ENCODE results near the gene PRKAG2.

The PRKAG2 gene

GRCh38 chr7:151732834-151733592, 143.9 kb downstream of the PRKAG2 start:
- Histone ChIP-seq H3K9ac (no peak overlapping the region), H3K4me3 (no peak overlapping the region), H3K27ac (no peak overlapping the region), H3K27me3 (peaks cover 0 to 12% (median 0%) of the 10 kb centered on the region in 11 experiments; a peak in 5 of 22 replicates), H4K20me1 (peaks cover 4 to 42% (median 10%) of the 10 kb centered on the region in 11 experiments; a peak in 14 of 22 replicates), H3K4me1 (peaks cover 29 to 99% (median 74%) of the 10 kb centered on the region in 10 experiments), H3K4me2 (peak overlapping the region in 5 of 11 experiments; percentile 16 to 100 (median 96); a peak in 10 of 22 replicates), H3K9me3 (replicated peaks in 1 of 11) (peaks cover 0 to under 1% (median 0%) of the 10 kb centered on the region in 11 experiments; a peak in 3 of 22 replicates), H3K36me3 (no peaks in the 10 kb centered on the region)
- TF ChIP-seq Cebpa-rat (IDR thresholded peaks at IDR 0.05): no peak

- Histone ChIP-seq H3K4me2 (peak overlapping the region in 2 of 11 experiments; percentile 27 to 100; a peak in 1 of 22 replicates), H3K4me1 (peaks cover 34 to 99% (median 75%) of the 10 kb centered on the region in 10 experiments), H3K27me3 (peaks cover 0 to 12% (median 0%) of the 10 kb centered on the region in 11 experiments; a peak in 5 of 22 replicates), H4K20me1 (peaks cover 4 to 47% (median 10%) of the 10 kb centered on the region in 11 experiments; a peak in 14 of 22 replicates), H3K36me3 (no peaks in the 10 kb centered on the region), H3K27ac (no peak overlapping the region), H3K9ac (no peak overlapping the region), H3K4me3 (no peak overlapping the region), H3K9me3 (replicated peaks in 1 of 11) (no peaks in the 10 kb centered on the region)
- no peak for TF ChIP-seq Cebpa-rat (IDR thresholded peaks at IDR 0.05)
These were observed 144.6 kb downstream of the PRKAG2 start for GRCh38 chr7:151732292-151732691.

GRCh38 chr7:151731022-151731441, 145.9 kb downstream of the PRKAG2 start:
- TF ChIP-seq Cebpa-rat (IDR thresholded peaks at IDR 0.05): no peak
- H3K9me3 ChIP-seq (replicated peaks in 1 of 11): no peaks in the 10 kb centered on the region
- peak overlapping the region in 7 of 11 experiments; percentile 13 to 42 (median 21); a peak in 5 of 22 replicates for H3K4me2 ChIP-seq
- peaks cover 0 to 12% (median 0%) of the 10 kb centered on the region in 11 experiments; a peak in 5 of 22 replicates for H3K27me3 ChIP-seq
- H4K20me1 ChIP-seq: peaks cover 4 to 45% (median 9%) of the 10 kb centered on the region in 11 experiments; a peak in 14 of 22 replicates
- no peak overlapping the region for H3K27ac ChIP-seq
- no peaks in the 10 kb centered on the region for H3K36me3 ChIP-seq
- no peak overlapping the region for H3K4me3 ChIP-seq
- no peak overlapping the region for H3K9ac ChIP-seq
- peaks cover 34 to 99% (median 75%) of the 10 kb centered on the region in 10 experiments for H3K4me1 ChIP-seq

GRCh38 chr7:151730591-151730990, 146.3 kb downstream of the PRKAG2 start:
- Histone ChIP-seq H3K27ac (no peak overlapping the region), H3K9ac (no peak overlapping the region), H3K4me1 (peaks cover 34 to 99% (median 75%) of the 10 kb centered on the region in 10 experiments), H3K36me3 (no peaks in the 10 kb centered on the region), H3K9me3 (replicated peaks in 1 of 11) (no peaks in the 10 kb centered on the region), H3K27me3 (peaks cover 0 to 8% (median 0%) of the 10 kb centered on the region in 11 experiments; a peak in 5 of 22 replicates), H3K4me2 (peak overlapping the region in 6 of 11 experiments; percentile 4 to 42 (median 24); a peak in 5 of 22 replicates), H3K4me3 (no peak overlapping the region), H4K20me1 (peaks cover 0 to 41% (median 5%) of the 10 kb centered on the region in 11 experiments; a peak in 12 of 22 replicates)
- TF ChIP-seq Cebpa-rat (IDR thresholded peaks at IDR 0.05): no peak

- H4K20me1 ChIP-seq: peaks cover 0 to 34% (median 0%) of the 10 kb centered on the region in 11 experiments; a peak in 6 of 22 replicates
- H3K27me3 ChIP-seq: no peaks in the 10 kb centered on the region
- no peak for TF ChIP-seq Cebpa-rat (IDR thresholded peaks at IDR 0.05)
- H3K4me1 ChIP-seq: peaks cover 38 to 99% (median 75%) of the 10 kb centered on the region in 10 experiments
- no peak overlapping the region for H3K4me3 ChIP-seq
- no peak overlapping the region for H3K9ac ChIP-seq
- no peaks in the 10 kb centered on the region for H3K9me3 ChIP-seq (replicated peaks in 1 of 11)
- H3K36me3 ChIP-seq: no peaks in the 10 kb centered on the region
- peak overlapping the region in 4 of 11 experiments; percentile 9 to 43 (median 16); a peak in 2 of 22 replicates for H3K4me2 ChIP-seq
- no peak overlapping the region for H3K27ac ChIP-seq
These were observed 147.4 kb downstream of the PRKAG2 start for GRCh38 chr7:151729521-151729921.

GRCh38 chr7:151728746-151729145, 148.2 kb downstream of the PRKAG2 start:
- H3K4me1 ChIP-seq: peaks cover 40 to 99% (median 78%) of the 10 kb centered on the region in 10 experiments
- no peaks in the 10 kb centered on the region for H3K36me3 ChIP-seq
- no peak for TF ChIP-seq Cebpa-rat (IDR thresholded peaks at IDR 0.05)
- peak overlapping the region in 4 of 11 experiments; percentile 32 to 61 (median 40); a peak in 5 of 22 replicates for H3K9ac ChIP-seq
- no peaks in the 10 kb centered on the region for H3K27me3 ChIP-seq
- peak overlapping the region in 3 of 11 experiments; percentile 27 to 82 (median 66); a peak in 5 of 22 replicates for H3K27ac ChIP-seq
- peak overlapping the region in 8 of 11 experiments; percentile 85 to 98 (median 96); a peak in 13 of 22 replicates for H3K4me2 ChIP-seq
- no peak overlapping the region for H3K4me3 ChIP-seq
- H4K20me1 ChIP-seq: peaks cover 0 to 30% (median 0%) of the 10 kb centered on the region in 11 experiments; a peak in 6 of 22 replicates
- no peaks in the 10 kb centered on the region for H3K9me3 ChIP-seq (replicated peaks in 1 of 11)

GRCh38 chr7:151728286-151728660, 148.6 kb downstream of the PRKAG2 start:
- Histone ChIP-seq H3K36me3 (no peaks in the 10 kb centered on the region), H3K4me2 (peak overlapping the region; percentile 85 to 98 (median 94); a peak in 21 of 22 replicates), H4K20me1 (peaks cover 0 to 33% (median 0%) of the 10 kb centered on the region in 11 experiments; a peak in 5 of 22 replicates), H3K27ac (peak overlapping the region in 6 of 11 experiments; percentile 11 to 82 (median 60); a peak in 9 of 22 replicates), H3K4me1 (peaks cover 40 to 99% (median 78%) of the 10 kb centered on the region in 10 experiments), H3K27me3 (no peaks in the 10 kb centered on the region), H3K9ac (peak overlapping the region in 7 of 11 experiments; percentile 5 to 61 (median 34); a peak in 10 of 22 replicates), H3K4me3 (no peak overlapping the region), H3K9me3 (replicated peaks in 1 of 11) (no peaks in the 10 kb centered on the region)
- no peak for TF ChIP-seq Cebpa-rat (IDR thresholded peaks at IDR 0.05)

GRCh38 chr7:151727579-151728285, 149.2 kb downstream of the PRKAG2 start:
- no peaks in the 10 kb centered on the region for H3K9me3 ChIP-seq (replicated peaks in 1 of 11)
- H3K4me2 ChIP-seq: peak overlapping the region; percentile 85 to 98 (median 94)
- peaks cover 0 to 35% (median 0%) of the 10 kb centered on the region in 11 experiments; a peak in 5 of 22 replicates for H4K20me1 ChIP-seq
- no peak for TF ChIP-seq Cebpa-rat (IDR thresholded peaks at IDR 0.05)
- H3K9ac ChIP-seq: peak overlapping the region in 8 of 11 experiments; percentile 22 to 76 (median 54); a peak in 16 of 22 replicates
- H3K27ac ChIP-seq: peak overlapping the region in 10 of 11 experiments; percentile 40 to 82 (median 60); a peak in 18 of 22 replicates
- H3K4me1 ChIP-seq: peaks cover 40 to 99% (median 73%) of the 10 kb centered on the region in 10 experiments
- H3K36me3 ChIP-seq: no peaks in the 10 kb centered on the region
- peak overlapping the region in 2 of 10 experiments; percentile 22 to 42; a peak in 3 of 20 replicates for H3K4me3 ChIP-seq
- no peaks in the 10 kb centered on the region for H3K27me3 ChIP-seq

All from BLaER1 treated with 17β-estradiol and CSF1 and Interleukin-3, amounts not matched to agents 10 nM and 100 nM (cell line).